Sigmoid colon (tissue), 7 donors: ENCODE results near the gene GRID1. TPM values are rescaled to one million over a fixed set of nuclear protein-coding genes. Genes with fewer than 3 reads are reported as not detected.
"Not testable (repeated sequence)": the region's sequence is repeated elsewhere in the genome, so short reads cannot be mapped to it uniquely, and the experiment has no call there.

Experiments
- DNase-seq: peaks from one replicate; pipeline ENCODE4 v3.0.0-alpha.2; 2019
- H3K27ac ChIP-seq, 4 donors: fragments of 200-600 bp; sonication (generic); one replicate each; pipeline ENCODE4 v1.5.1; 2016 to 2019; ENCODE audit warnings: mild to moderate bottlenecking in 1 of 4
- H3K27me3 ChIP-seq, 3 donors: fragments of 200-600 bp; sonication (generic); one replicate each; pipeline ENCODE4 v1.5.1; 2019; ENCODE audit warnings: mild to moderate bottlenecking in 1 of 3
- H3K36me3 ChIP-seq, 4 donors: fragments of 200-600 bp; sonication (generic); one replicate each; pipeline ENCODE4 v1.5.1; 2016 to 2019
- H3K4me1 ChIP-seq, 4 donors: fragments of 200-600 bp; sonication (generic); one replicate each; pipeline ENCODE4 v1.5.1; 2017 to 2019
- H3K4me3 ChIP-seq, 4 donors: fragments of 200-600 bp; sonication (generic); one replicate each; pipeline ENCODE4 v1.5.1; 2017 to 2019; ENCODE audit warnings: mild to moderate bottlenecking in 2 of 4, moderate library complexity in 1 of 4
- H3K9me3 ChIP-seq, 4 donors: fragments of 200-600 bp in 3 of 4; sonication (generic) in 3 of 4; one replicate each; pipeline versions ENCODE4 v1.5.1 to v1.6.1; 2013 to 2019
- EP300 ChIP-seq, 4 donors: sonication (generic); formaldehyde crosslinking; IDR thresholded peaks; one replicate each; pipeline ENCODE4 v1.6.1; 2017; ENCODE audit warnings: antibody characterized with exemption in 4 of 4
- POLR2A ChIP-seq, 2 donors: fragments of 450-650 bp; IDR thresholded peaks; one replicate each; pipeline ENCODE4 v1.6.1; 2016; ENCODE audit warnings: antibody characterized with exemption in 2 of 2, mild to moderate bottlenecking in 2 of 2, moderate library complexity in 2 of 2
- POLR2AphosphoS5 ChIP-seq, 4 donors: sonication (generic); formaldehyde crosslinking; IDR thresholded peaks; one replicate each; pipeline ENCODE4 v1.6.1; 2017; ENCODE audit warnings: antibody characterized with exemption in 4 of 4
- WGBS, 2 donors: extraction: QIAGEN DNeasy Blood & Tissue Kit; methylation state at CpG; one replicate each; pipeline ENCODE4 v1.1.7; 2013; 5-methylcytosine and 5-hydroxymethylcytosine counted together
- intact Hi-C: fragments of 100-400 bp; cut with DNase I; formaldehyde crosslinking; loops from one replicate; pipeline ENCODE4 v1.15.1; 2023
- polyA plus RNA-seq, 3 donors: library from polyadenylated mRNA; stranded (reverse); fragments of 200-250 nt; gene quantifications; one replicate each; pipeline ENCODE4 v1.2.3, GENCODE V29; 2013
- total RNA-seq, 4 donors: library from RNA; depleted of rRNA; stranded (reverse); fragments of >200 nt; gene quantifications; one replicate each; pipeline ENCODE4 v1.1.0, GENCODE V29; 2016
- TF ChIP-seq, protein P1 (sequence below), 4 experiments: fragments of 450-650 bp in 3 of 4; fragments of 200-600 bp in 1 of 4; IDR thresholded peaks; one replicate each; pipeline ENCODE4 v1.5.1; 2016 to 2019; ENCODE audit warnings: antibody characterized with exemption in 4 of 4, mild to moderate bottlenecking in 3 of 4, moderate library complexity in 2 of 4
- donor health status: healthy with polysubstance abuse.
- donor health status: Bipolar disorder and iron deficiency.
- donor health status: healthy.

The GRID1 gene
- total and polyA plus RNA-seq, 7 donors, result 0.66 to 4.7 (median 1.1) TPM; not detected in 2

DNA sequence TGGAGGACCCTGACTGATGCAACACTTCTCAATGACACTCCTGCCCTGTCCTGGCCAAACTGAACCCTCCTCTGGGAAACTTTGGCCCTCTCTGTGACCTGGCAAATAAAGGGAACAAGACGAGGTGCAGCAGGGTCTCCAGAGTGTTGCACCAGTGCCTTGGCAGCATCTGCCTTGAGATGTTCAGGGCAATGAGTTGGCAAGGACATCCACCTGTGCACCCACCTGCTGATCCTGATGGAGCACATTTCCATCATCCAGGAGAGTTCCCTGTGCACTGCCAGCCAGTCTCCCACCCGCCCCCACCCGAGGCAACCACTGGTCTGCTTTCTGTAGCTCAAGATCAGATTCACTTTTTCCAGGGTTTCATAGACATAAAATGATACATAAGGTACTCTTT lies 407.4 kb downstream of the GRID1 start:
- WGBS, 2 donors, result 64 to 75% methylated on average over 3 of the region's 3 CpGs
- Histone ChIP-seq H3K27me3 (no peaks in the 10 kb centered on the region), H3K4me1 (no peaks in the 10 kb centered on the region), H3K9me3 (peaks cover 0 to 2% (median under 1%) of the 10 kb centered on the region in 4 donors), H3K4me3 (no peak overlapping the region), H3K27ac (no peak overlapping the region), H3K36me3 (no peaks in the 10 kb centered on the region)
- intact Hi-C loops, result no loop called here
- TF ChIP-seq EP300 (IDR thresholded peaks at IDR 0.05) (no peak), POLR2AphosphoS5 (IDR thresholded peaks at IDR 0.05) (no peak), POLR2A (IDR thresholded peaks at IDR 0.05) (no peak)
- TF ChIP-seq, protein P1, sequence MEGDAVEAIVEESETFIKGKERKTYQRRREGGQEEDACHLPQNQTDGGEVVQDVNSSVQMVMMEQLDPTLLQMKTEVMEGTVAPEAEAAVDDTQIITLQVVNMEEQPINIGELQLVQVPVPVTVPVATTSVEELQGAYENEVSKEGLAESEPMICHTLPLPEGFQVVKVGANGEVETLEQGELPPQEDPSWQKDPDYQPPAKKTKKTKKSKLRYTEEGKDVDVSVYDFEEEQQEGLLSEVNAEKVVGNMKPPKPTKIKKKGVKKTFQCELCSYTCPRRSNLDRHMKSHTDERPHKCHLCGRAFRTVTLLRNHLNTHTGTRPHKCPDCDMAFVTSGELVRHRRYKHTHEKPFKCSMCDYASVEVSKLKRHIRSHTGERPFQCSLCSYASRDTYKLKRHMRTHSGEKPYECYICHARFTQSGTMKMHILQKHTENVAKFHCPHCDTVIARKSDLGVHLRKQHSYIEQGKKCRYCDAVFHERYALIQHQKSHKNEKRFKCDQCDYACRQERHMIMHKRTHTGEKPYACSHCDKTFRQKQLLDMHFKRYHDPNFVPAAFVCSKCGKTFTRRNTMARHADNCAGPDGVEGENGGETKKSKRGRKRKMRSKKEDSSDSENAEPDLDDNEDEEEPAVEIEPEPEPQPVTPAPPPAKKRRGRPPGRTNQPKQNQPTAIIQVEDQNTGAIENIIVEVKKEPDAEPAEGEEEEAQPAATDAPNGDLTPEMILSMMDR (IDR thresholded peaks at IDR 0.05), result no peak
- no peak for DNase-seq

DNA sequence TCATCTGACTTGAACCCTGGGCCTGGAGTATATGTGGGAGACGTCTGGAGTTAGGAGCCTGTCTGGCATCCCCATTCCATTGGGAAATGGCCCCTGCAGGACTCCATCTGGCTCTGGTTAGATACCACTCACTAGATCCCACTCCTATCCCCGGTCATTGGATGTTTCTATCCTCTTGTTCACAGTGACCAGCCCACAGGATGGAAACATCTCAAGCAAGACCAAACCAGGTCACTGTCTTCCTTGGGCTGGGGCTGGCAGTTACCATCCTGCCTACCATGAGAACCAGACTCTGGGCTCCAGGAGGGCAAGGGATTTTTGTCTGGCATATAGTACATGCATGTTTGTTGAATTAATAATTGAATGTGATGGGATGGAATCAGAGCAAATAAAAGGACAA lies 415.7 kb downstream of the GRID1 start:
- WGBS, 2 donors, result 74 to 95% methylated on average over 2 of the region's 2 CpGs
- Histone ChIP-seq H3K27ac (no peak overlapping the region), H3K27me3 (no peaks in the 10 kb centered on the region), H3K4me1 (no peaks in the 10 kb centered on the region), H3K9me3 (no peaks in the 10 kb centered on the region), H3K4me3 (no peak overlapping the region), H3K36me3 (no peaks in the 10 kb centered on the region)
- TF ChIP-seq EP300 (IDR thresholded peaks at IDR 0.05) (no peak), POLR2A (IDR thresholded peaks at IDR 0.05) (no peak), POLR2AphosphoS5 (IDR thresholded peaks at IDR 0.05) (no peak)
- TF ChIP-seq, protein P1 (IDR thresholded peaks at IDR 0.05), result no peak
- DNase-seq, result no peak
- intact Hi-C loops, result no loop called here

DNA sequence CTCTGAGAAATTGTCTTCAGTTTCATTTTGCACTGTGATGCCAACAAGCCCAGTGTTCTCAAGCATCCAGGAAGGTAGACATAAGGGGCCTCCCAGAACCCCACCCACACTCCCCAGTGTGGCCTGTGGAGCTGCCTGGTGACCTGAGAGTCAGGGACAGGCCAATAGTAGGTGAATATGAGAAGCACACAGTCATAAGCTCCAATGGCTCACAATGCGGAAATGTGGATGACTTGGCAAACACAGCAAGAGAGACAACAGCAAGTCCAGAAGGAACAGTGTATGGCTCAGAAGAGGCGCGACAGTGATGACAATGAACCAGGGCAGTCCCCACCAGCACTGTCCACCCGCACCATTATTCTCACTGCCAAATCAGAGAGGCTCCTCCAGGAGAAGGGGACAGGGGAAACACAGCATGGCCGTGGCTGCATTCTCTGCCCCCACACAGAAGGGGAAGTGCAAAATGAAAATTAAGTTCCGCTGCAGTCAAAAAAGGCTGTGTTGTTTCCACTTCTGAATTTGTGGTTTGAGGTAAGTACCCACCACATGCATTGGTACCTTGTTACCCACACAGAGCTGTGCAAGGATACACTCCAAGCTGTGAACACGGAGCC lies 419.8 kb downstream of the GRID1 start:
- Histone ChIP-seq H3K36me3 (no peaks in the 10 kb centered on the region), H3K9me3 (no peaks in the 10 kb centered on the region), H3K4me1 (no peaks in the 10 kb centered on the region), H3K27me3 (no peaks in the 10 kb centered on the region), H3K27ac (no peak overlapping the region), H3K4me3 (no peak overlapping the region)
- WGBS, 2 donors, result 72 to 78% methylated on average over 7 of the region's 7 CpGs
- no peak for DNase-seq
- intact Hi-C loops, result no loop called here
- TF ChIP-seq, protein P1 (IDR thresholded peaks at IDR 0.05), result no peak
- TF ChIP-seq POLR2AphosphoS5 (IDR thresholded peaks at IDR 0.05), result no peak
- TF ChIP-seq POLR2A (IDR thresholded peaks at IDR 0.05), result no peak
- no peak for TF ChIP-seq EP300 (IDR thresholded peaks at IDR 0.05)

DNA sequence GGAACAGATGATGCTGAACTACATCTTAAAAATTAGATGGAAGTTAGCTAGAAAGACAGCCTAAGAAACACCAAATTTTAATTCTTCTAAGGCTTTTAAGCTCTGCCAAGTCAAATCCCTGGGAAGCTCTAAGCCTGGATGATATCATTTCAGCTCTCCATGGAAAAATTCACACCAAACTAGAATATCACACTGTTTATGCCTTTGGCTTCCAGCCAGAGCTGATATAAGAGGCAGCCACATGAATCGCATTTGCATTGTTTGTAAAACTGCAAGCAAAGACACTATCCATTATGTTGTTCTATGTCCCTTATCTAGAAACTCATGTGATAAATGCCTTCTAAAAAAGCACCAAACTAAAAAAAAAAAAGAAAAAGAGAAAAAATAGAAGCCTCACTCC lies 430.4 kb downstream of the GRID1 start:
- Histone ChIP-seq H3K9me3 (no peaks in the 10 kb centered on the region), H3K4me1 (no peaks in the 10 kb centered on the region), H3K4me3 (no peak overlapping the region), H3K27me3 (no peaks in the 10 kb centered on the region), H3K27ac (no peak overlapping the region), H3K36me3 (no peaks in the 10 kb centered on the region)
- intact Hi-C loops, result no loop called here
- no peak for DNase-seq
- no peak for TF ChIP-seq POLR2A (IDR thresholded peaks at IDR 0.05)
- 11 to 57% methylated on average over 1 of the region's 1 CpG for WGBS, 2 donors

DNA sequence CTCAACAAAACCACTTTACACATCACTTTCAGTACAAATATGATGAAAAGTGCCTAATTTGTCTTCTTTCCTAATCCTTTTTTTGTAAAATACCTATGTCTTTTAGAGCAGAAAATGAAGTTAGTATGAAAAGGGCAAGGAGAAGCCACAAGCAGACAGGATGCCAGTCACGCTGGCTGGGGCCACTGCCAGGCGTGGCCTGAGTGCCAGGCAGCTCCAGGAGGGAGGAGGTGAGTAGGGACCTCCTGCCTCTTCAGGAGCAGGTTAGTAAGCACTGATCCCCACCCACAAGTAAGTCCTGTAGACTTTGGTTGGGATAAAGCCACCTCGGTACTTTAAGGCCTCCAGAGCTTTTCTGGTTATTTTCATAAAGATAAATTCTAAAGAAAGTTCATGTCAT lies 432.0 kb downstream of the GRID1 start:
- no peaks in the 10 kb centered on the region for H3K27me3 ChIP-seq
- intact Hi-C loops, result no loop called here
- TF ChIP-seq POLR2A (IDR thresholded peaks at IDR 0.05) (no peak), EP300 (IDR thresholded peaks at IDR 0.05) (no peak), POLR2AphosphoS5 (IDR thresholded peaks at IDR 0.05) (no peak)
- DNase-seq, result no peak
- H3K36me3 ChIP-seq, result no peaks in the 10 kb centered on the region
- 64 to 84% methylated on average over 3 of the region's 3 CpGs for WGBS, 2 donors
- no peaks in the 10 kb centered on the region for H3K9me3 ChIP-seq
- no peak overlapping the region for H3K27ac ChIP-seq
- H3K4me1 ChIP-seq, result no peaks in the 10 kb centered on the region
- H3K4me3 ChIP-seq, result no peak overlapping the region

DNA sequence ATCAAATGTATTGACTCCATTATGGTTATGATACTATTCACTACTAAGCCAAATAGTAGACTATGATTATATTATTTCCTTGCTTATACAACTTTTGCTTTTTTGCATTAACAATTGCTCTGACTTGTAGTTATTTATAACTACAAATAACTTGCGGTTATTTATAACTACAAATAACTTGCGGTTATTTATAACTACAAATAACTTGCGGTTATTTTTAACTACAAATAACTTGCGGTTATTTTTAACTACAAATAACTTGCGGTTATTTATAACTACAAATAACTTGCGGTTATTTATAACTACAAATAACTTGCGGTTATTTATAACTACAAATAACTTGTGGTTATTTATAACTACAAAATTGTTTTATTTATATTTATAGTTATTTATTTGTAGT lies 436.6 kb downstream of the GRID1 start:
- not testable (repeated sequence) for H3K4me3 ChIP-seq, H3K36me3 ChIP-seq, H3K9me3 ChIP-seq, DNase-seq, H3K27me3 ChIP-seq, H3K27ac ChIP-seq
- WGBS, 2 donors, result 84 to 86% methylated on average over 7 of the region's 7 CpGs
- peaks cover 0 to 13% (median 11%) of the 10 kb centered on the region in 4 donors for H3K4me1 ChIP-seq
- intact Hi-C loops, result loop anchor here (10.0 kb wide), 1 partner anchor 1545 kb away; no protein-coding TSS in a partner anchor
